A549 (cell line): ENCODE results near the gene COPG1. TPM values are rescaled to one million over a fixed set of nuclear protein-coding genes. Genes with fewer than 3 reads are reported as not detected.

Source experiments
- ATAC-seq, 2 experiments: fragments of 200-7000 bp in 1 of 2; fragments of >200 bp in 1 of 2; cut with Nextera tagmentation in 1 of 2; cut with Tn5 transposase in 1 of 2; 3 replicates each; pipeline versions ENCODE4 v1.8.0 to v1.9.1; 2018 to 2020; ENCODE audit warnings: mild to moderate bottlenecking in 1 of 2, moderate library complexity in 1 of 2
- CTCF ChIA-PET: fragments of 300-600 bp; sonication (Branson Sonifier 250); formaldehyde crosslinking; extraction: SDS; loops from one replicate; lab custom pipeline; 2021; ENCODE audit warnings: antibody characterized with exemption, inconsistent platforms; lab: Yijun Ruan, JAX
- POLR2A ChIA-PET: fragments of 350-600 bp; formaldehyde crosslinking; extraction: SDS; loops from one replicate; lab custom pipeline; 2021; ENCODE audit warnings: antibody characterized with exemption, inconsistent platforms; lab: Yijun Ruan, JAX
- DNase-seq, 2 experiments: peaks; one replicate each; pipeline versions ENCODE4 v3.0.0 to v3.0.0-alpha.2; 2011 to 2016; ENCODE audit warnings: low read depth in 1 of 2, low spot score in 1 of 2
- FAIRE-seq: peaks from 2 replicates; lab custom pipeline; 2011; peaks lifted over from hg19 to GRCh38; lab: Jason Lieb, UNC
- H3K27ac ChIP-seq, 2 experiments: fragments of >200 bp; sonication (Bioruptor Twin); formaldehyde crosslinking; 3 replicates each; pipeline ENCODE4 v1.5.1; 2016 to 2017
- H3K4me1 ChIP-seq: fragments of >200 bp; sonication (Bioruptor Twin); formaldehyde crosslinking; 3 replicates; pipeline ENCODE4 v1.6.1; 2016
- H3K4me2 ChIP-seq: fragments of >200 bp; sonication (Bioruptor Twin); formaldehyde crosslinking; 3 replicates; pipeline ENCODE4 v1.6.1; 2016
- H3K4me3 ChIP-seq: fragments of >200 bp; sonication (Bioruptor Twin); formaldehyde crosslinking; 3 replicates; pipeline ENCODE4 v1.5.1; 2016
- H3K9me3 ChIP-seq: fragments of >200 bp; sonication (Bioruptor Twin); formaldehyde crosslinking; 3 replicates; pipeline ENCODE4 v1.6.1; 2016
- CBX8 ChIP-seq: fragments of 200-600 bp; sonication (generic); IDR thresholded peaks from 2 replicates; pipeline ENCODE4 v1.6.1; 2016
- CHD2 ChIP-seq: fragments of 150-350 bp; IDR thresholded peaks from 2 replicates; pipeline ENCODE4 v1.6.1; 2014; ENCODE audit warnings: low read length; ENCODE audit not compliant: partially characterized antibody
- CHD4 ChIP-seq: fragments of 200-600 bp; sonication (generic); IDR thresholded peaks from 2 replicates; pipeline ENCODE4 v1.6.1; 2016; ENCODE audit warnings: antibody characterized with exemption, mild to moderate bottlenecking, borderline replicate concordance
- EHF ChIP-seq: fragments of 250-450 bp; sonication (Bioruptor Pico); IDR thresholded peaks from 2 replicates; pipeline ENCODE4 v1.5.0; 2020; ENCODE audit warnings: mild to moderate bottlenecking
- FOSB ChIP-seq: fragments of 250-450 bp; sonication (Bioruptor Pico); IDR thresholded peaks from 2 replicates; pipeline ENCODE4 v1.5.0; 2020; ENCODE audit warnings: mild to moderate bottlenecking, moderate library complexity
- HDAC2 ChIP-seq: fragments of 200-600 bp; sonication (generic); IDR thresholded peaks from 2 replicates; pipeline ENCODE4 v1.6.1; 2016
- HEYL ChIP-seq: fragments of 250-450 bp; sonication (Bioruptor Pico); IDR thresholded peaks from 2 replicates; pipeline ENCODE4 v1.8.0; 2021; ENCODE audit warnings: mild to moderate bottlenecking, moderate library complexity
- HOXB13 ChIP-seq: fragments of 250-450 bp; sonication (Bioruptor Pico); IDR thresholded peaks from 2 replicates; pipeline ENCODE4 v1.5.0; 2020; ENCODE audit warnings: low read depth, mild to moderate bottlenecking, moderate library complexity
- JUN ChIP-seq, 2 experiments: fragments of >200 bp; sonication (Bioruptor Twin); formaldehyde crosslinking; IDR thresholded peaks; 2 replicates in 1 of 2; 3 replicates in 1 of 2; pipeline ENCODE4 v1.6.1; 2016 to 2017
- JUNB ChIP-seq: fragments of >200 bp; sonication (Bioruptor Twin); formaldehyde crosslinking; IDR thresholded peaks from 2 replicates; pipeline ENCODE4 v1.6.1; 2016
- KDM5A ChIP-seq: fragments of 200-600 bp; sonication (generic); IDR thresholded peaks from 2 replicates; pipeline ENCODE4 v1.6.1; 2016; ENCODE audit warnings: antibody characterized with exemption, mild to moderate bottlenecking
- MAFK ChIP-seq: fragments of 450-650 bp; IDR thresholded peaks from 2 replicates; pipeline ENCODE4 v1.6.1; 2014; ENCODE audit not compliant: partially characterized antibody
- NFE2L2 ChIP-seq: fragments of 150-350 bp; conservative IDR thresholded peaks from 2 replicates; pipeline ENCODE4 v1.6.1; 2014; ENCODE audit warnings: low read length
- NR3C1 ChIP-seq: fragments of >200 bp; sonication (Bioruptor Twin); formaldehyde crosslinking; IDR thresholded peaks from 3 replicates; pipeline ENCODE4 v1.6.1; 2017
- POLR2AphosphoS2 ChIP-seq: conservative IDR thresholded peaks from 2 replicates; pipeline ENCODE4 v1.6.1; 2012; ENCODE audit warnings: low read length, improper control_type of control experiment, inconsistent platforms
- RAD21 ChIP-seq, 2 experiments: fragments of >200 bp in 1 of 2; sonication (Bioruptor Twin) in 1 of 2; formaldehyde crosslinking in 1 of 2; IDR thresholded peaks in 1 of 2; conservative IDR thresholded peaks in 1 of 2; 2 replicates in 1 of 2; 3 replicates in 1 of 2; pipeline ENCODE4 v1.6.1; 2012 to 2018; ENCODE audit warnings: inconsistent platforms in 1 of 2
- REST ChIP-seq: fragments of 200-600 bp; sonication (generic); IDR thresholded peaks from 2 replicates; pipeline ENCODE4 v1.6.1; 2016; ENCODE audit warnings: antibody characterized with exemption, mild to moderate bottlenecking, moderate library complexity
- RFX5 ChIP-seq: fragments of 450-650 bp; IDR thresholded peaks from 2 replicates; pipeline ENCODE4 v1.7.1; 2014; ENCODE audit warnings: antibody characterized with exemption, mild to moderate bottlenecking, moderate library complexity
- SMC3 ChIP-seq: fragments of >200 bp; sonication (Bioruptor Twin); formaldehyde crosslinking; IDR thresholded peaks from 3 replicates; pipeline ENCODE4 v1.6.1; 2018; ENCODE audit warnings: inconsistent platforms
- SREBF2 ChIP-seq: fragments of 450-650 bp; IDR thresholded peaks from 2 replicates; pipeline ENCODE4 v1.6.1; 2014; ENCODE audit warnings: mild to moderate bottlenecking, moderate library complexity
- TFCP2L1 ChIP-seq: fragments of 250-450 bp; sonication (Bioruptor Pico); IDR thresholded peaks from 2 replicates; pipeline ENCODE4 v1.5.0; 2021; ENCODE audit warnings: mild to moderate bottlenecking
- WGBS: methylation state at CpG from one replicate; pipeline ENCODE4 v1.1.6; 2017; ENCODE audit errors: missing lambda C conversion rate; 5-methylcytosine and 5-hydroxymethylcytosine counted together
- polyA plus RNA-seq, 4 experiments: library from polyadenylated mRNA; depleted of rRNA in 3 of 4; stranded (reverse); fragments of >200 nt; fragmentation: RNase III in 1 of 4; extraction: RNeasy Plus Mini Kit Qiagen cat#74134 plus additional on column Dnase treatment in 1 of 4; gene quantifications; 2 replicates in 3 of 4; 3 replicates in 1 of 4; pipeline ENCODE4 v1.2.3, GENCODE V29; 2011 to 2017
- TF ChIP-seq, protein P1 (sequence below): fragments of >200 bp; sonication (Bioruptor Twin); formaldehyde crosslinking; IDR thresholded peaks from 2 replicates; pipeline ENCODE4 v1.6.1; 2016
- TF ChIP-seq, protein P2 (sequence below): fragments of >200 bp; sonication (Bioruptor Twin); formaldehyde crosslinking; IDR thresholded peaks from 3 replicates; pipeline ENCODE4 v1.6.1; 2016
- TF ChIP-seq, protein P3 (sequence below): IDR thresholded peaks from 2 replicates; pipeline ENCODE4 v1.6.1; 2012; ENCODE audit warnings: low read depth, borderline replicate concordance

Gene COPG1
- polyA plus RNA-seq, 2 of the 4 experiments (the other 2 are of a cell fraction) = 80.6 to 90.2 TPM

- TF ChIP-seq REST (no peak), TFCP2L1 (CRISPR knock-in tag) (no peak), HEYL (CRISPR knock-in tag) (no peak), EHF (CRISPR knock-in tag) (no peak), HOXB13 (CRISPR knock-in tag) (no peak), RAD21 (conservative IDR thresholded peaks at IDR 0.05 in 1 of 2, IDR thresholded peaks at IDR 0.05 in 1 of 2) (no peak), FOSB (no peak), CHD4 (no peak), POLR2AphosphoS2 (no peak), RFX5 (no peak)
- TF ChIP-seq, protein P1, sequence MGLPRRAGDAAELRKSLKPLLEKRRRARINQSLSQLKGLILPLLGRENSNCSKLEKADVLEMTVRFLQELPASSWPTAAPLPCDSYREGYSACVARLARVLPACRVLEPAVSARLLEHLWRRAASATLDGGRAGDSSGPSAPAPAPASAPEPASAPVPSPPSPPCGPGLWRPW = no peak
- TF ChIP-seq, protein P2, sequence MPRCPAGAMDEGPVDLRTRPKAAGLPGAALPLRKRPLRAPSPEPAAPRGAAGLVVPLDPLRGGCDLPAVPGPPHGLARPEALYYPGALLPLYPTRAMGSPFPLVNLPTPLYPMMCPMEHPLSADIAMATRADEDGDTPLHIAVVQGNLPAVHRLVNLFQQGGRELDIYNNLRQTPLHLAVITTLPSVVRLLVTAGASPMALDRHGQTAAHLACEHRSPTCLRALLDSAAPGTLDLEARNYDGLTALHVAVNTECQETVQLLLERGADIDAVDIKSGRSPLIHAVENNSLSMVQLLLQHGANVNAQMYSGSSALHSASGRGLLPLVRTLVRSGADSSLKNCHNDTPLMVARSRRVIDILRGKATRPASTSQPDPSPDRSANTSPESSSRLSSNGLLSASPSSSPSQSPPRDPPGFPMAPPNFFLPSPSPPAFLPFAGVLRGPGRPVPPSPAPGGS = no peak
- ATAC-seq (no peak), FAIRE-seq (no peak), DNase-seq (no peak)
- Histone ChIP-seq H3K4me3 (no peak overlapping the region), H3K4me2 (no peak overlapping the region), H3K9me3 (no peaks in the 10 kb centered on the region), H3K4me1 (no peaks in the 10 kb centered on the region), H3K27ac (no peak overlapping the region)
- WGBS = 88% methylated on average over 4 of the region's 4 CpGs
- POLR2A ChIA-PET = no interaction called here
- CTCF ChIA-PET = interaction anchor here (0.8 to 1.4 kb wide), 4 partner anchors 10 to 40 kb away, joined by 3 read pairs; a partner anchor contains a TSS
Observed at GRCh38 chr3:129291236-129291886, 42.0 kb downstream of the COPG1 start.

DNA sequence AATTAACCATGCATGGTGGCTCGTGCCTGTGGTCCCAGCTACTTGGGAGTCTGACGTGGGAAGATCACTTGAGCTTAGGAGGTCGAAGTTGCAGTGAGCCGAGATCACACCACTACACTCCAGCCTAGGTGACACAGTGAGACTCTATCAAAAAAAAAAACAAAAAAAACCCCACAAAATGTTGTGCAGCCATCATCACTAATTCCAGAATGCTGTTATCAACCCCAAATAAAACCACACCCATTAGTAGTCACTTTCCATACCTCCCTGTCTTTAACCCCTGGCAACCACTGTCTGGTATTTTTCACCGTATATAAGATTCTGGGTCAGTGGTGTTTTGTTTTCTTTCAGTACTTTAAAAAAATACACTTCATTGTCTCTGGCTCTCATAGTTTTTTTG lies 45.9 kb downstream of the COPG1 start:
- TF ChIP-seq NR3C1 (no peak), CHD2 (no peak), CBX8 (no peak), SMC3 (no peak), MAFK (no peak), SREBF2 (no peak), KDM5A (no peak), NFE2L2 (no peak), CHD4 (no peak), JUNB (no peak), JUN (IDR thresholded peaks at IDR 0.05) (no peak), HDAC2 (no peak)
- TF ChIP-seq, protein P3, sequence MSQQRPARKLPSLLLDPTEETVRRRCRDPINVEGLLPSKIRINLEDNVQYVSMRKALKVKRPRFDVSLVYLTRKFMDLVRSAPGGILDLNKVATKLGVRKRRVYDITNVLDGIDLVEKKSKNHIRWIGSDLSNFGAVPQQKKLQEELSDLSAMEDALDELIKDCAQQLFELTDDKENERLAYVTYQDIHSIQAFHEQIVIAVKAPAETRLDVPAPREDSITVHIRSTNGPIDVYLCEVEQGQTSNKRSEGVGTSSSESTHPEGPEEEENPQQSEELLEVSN = no peak
- no peak overlapping the region for H3K27ac ChIP-seq
- ChIA-PET POLR2A (no interaction called here), CTCF (interaction anchor here (0.7 to 0.9 kb wide), 2 partner anchors 24 to 356 kb away, joined by 3 read pairs; no protein-coding TSS in a partner anchor)
- H3K9me3 ChIP-seq = no peaks in the 10 kb centered on the region
- H3K4me2 ChIP-seq = no peak overlapping the region
- FAIRE-seq (no peak), ATAC-seq (no peak), DNase-seq (no peak)
- 88% methylated on average over 5 of the region's 5 CpGs for WGBS
- no peak overlapping the region for H3K4me3 ChIP-seq
- no peaks in the 10 kb centered on the region for H3K4me1 ChIP-seq
